ENCODE data around the gene TGIF2. TPM values are rescaled to one million over a fixed set of nuclear protein-coding genes. Genes with fewer than 3 reads are reported as not detected.

Gene TGIF2
- total RNA-seq, 1 experiment from 2014 or later = 58.4 TPM

DNA sequence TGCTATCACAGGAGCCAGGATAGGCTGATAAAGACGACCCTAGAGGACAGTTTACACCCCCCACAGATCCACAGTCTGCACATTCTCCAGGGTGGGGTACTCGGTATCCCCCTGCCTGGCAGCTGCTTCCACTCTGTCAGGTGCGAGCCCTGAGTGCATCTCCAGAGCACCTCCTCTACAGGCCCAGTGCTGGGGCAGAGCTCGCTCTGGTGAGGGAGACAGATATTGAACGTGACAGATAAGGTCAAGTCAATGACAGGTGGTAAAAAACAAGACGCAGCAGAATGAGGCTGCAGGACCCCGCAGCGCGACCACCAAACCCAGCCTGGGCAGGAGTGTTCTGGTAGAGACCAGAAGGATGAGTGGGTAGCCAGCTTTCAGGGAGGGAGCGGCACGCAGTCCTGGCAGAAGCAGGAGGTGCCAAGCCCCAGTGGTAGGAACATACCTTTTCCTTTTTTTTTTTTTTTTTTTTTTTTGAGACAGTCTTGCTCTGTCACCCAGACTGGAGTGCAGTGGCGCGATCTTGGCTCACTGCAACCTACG is 44.5 kb upstream of the TGIF2 start:
- H3K4me1 ChIP-seq = no peaks in the 10 kb centered on the region
- H3K4me1 Mint-ChIP-seq (ENCODE audit: low read depth, unreplicated experiment) = no peaks in the 10 kb centered on the region
- no TSS peak for BruUV-seq (replicated peaks)
- H3K9me3 Mint-ChIP-seq (ENCODE audit: unreplicated experiment) = no peaks in the 10 kb centered on the region
- TF ChIP-seq, protein P1, sequence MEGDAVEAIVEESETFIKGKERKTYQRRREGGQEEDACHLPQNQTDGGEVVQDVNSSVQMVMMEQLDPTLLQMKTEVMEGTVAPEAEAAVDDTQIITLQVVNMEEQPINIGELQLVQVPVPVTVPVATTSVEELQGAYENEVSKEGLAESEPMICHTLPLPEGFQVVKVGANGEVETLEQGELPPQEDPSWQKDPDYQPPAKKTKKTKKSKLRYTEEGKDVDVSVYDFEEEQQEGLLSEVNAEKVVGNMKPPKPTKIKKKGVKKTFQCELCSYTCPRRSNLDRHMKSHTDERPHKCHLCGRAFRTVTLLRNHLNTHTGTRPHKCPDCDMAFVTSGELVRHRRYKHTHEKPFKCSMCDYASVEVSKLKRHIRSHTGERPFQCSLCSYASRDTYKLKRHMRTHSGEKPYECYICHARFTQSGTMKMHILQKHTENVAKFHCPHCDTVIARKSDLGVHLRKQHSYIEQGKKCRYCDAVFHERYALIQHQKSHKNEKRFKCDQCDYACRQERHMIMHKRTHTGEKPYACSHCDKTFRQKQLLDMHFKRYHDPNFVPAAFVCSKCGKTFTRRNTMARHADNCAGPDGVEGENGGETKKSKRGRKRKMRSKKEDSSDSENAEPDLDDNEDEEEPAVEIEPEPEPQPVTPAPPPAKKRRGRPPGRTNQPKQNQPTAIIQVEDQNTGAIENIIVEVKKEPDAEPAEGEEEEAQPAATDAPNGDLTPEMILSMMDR (IDR thresholded peaks at IDR 0.05; ENCODE audit: insufficient read depth in 1 of 2, low read depth in 1 of 2, low read length in 1 of 2, severe bottlenecking in 1 of 2, unreplicated experiment in 1 of 2) = no peak
- H3K36me3 Mint-ChIP-seq (ENCODE audit: insufficient read depth, unreplicated experiment) = peaks cover 57% of the 10 kb centered on the region
- DNase-seq = no peak
- no peak overlapping the region for H3K27ac Mint-ChIP-seq (ENCODE audit: unreplicated experiment)
- POLR2A ChIA-PET = no interaction called here
- peaks cover 16% of the 10 kb centered on the region for H3K36me3 ChIP-seq (ENCODE audit: control insufficient read depth, insufficient read depth, low read length)
- no peaks in the 10 kb centered on the region for H3K27me3 Mint-ChIP-seq (ENCODE audit: insufficient read depth, unreplicated experiment)
- CTCF ChIA-PET = no interaction called here
- no peaks in the 10 kb centered on the region for H3K27me3 ChIP-seq (replicated peaks; ENCODE audit: control insufficient read depth, insufficient read depth, low read length)
- no peaks in the 10 kb centered on the region for H3K9me3 ChIP-seq
- no peak overlapping the region for H3K4me3 Mint-ChIP-seq (ENCODE audit: unreplicated experiment)
- intact Hi-C loops (cut with micrococcal nuclease; ENCODE audit: unreplicated experiment) = no loop called here
- no peak overlapping the region for H3K4me3 ChIP-seq (ENCODE audit: low read depth, low read length)

DNA sequence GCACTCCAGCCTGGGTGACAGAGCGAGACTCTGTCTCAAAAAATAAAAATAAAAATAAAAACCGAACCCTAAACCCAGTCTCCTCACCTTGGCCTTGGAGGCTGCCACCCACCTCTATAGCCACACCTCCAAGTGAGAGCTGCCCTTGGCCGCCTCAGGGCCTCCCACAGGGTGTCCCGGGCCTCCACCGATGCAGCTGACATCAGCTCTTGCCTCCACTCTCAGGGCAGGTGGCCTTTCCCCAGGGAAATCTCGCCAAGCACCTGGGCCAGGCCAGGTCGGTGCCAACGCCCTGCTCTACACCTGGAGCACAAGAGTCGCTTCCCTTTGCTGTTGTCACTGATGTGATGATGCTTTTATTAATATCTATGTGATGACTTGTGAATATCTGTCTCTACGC is 41.0 kb upstream of the TGIF2 start:
- DNase-seq = no peak
- Mint-ChIP-seq H3K4me3 (ENCODE audit: unreplicated experiment) (no peak overlapping the region), H3K27me3 (ENCODE audit: insufficient read depth, unreplicated experiment) (no peaks in the 10 kb centered on the region), H3K27ac (ENCODE audit: unreplicated experiment) (no peak overlapping the region), H3K9me3 (ENCODE audit: unreplicated experiment) (no peaks in the 10 kb centered on the region), H3K36me3 (ENCODE audit: insufficient read depth, unreplicated experiment) (peaks cover 25% of the 10 kb centered on the region), H3K4me1 (ENCODE audit: low read depth, unreplicated experiment) (no peaks in the 10 kb centered on the region)
- H3K36me3 ChIP-seq (ENCODE audit: control insufficient read depth, insufficient read depth, low read length) = peaks cover 6% of the 10 kb centered on the region; the same call in 1 of the 2 replicates
- no TSS peak for BruUV-seq (replicated peaks)
- H3K27me3 ChIP-seq (replicated peaks; ENCODE audit: control insufficient read depth, insufficient read depth, low read length) = no peaks in the 10 kb centered on the region
- TF ChIP-seq, protein P1 (IDR thresholded peaks at IDR 0.05; ENCODE audit: insufficient read depth in 1 of 2, low read depth in 1 of 2, low read length in 1 of 2, severe bottlenecking in 1 of 2, unreplicated experiment in 1 of 2) = no peak
- intact Hi-C loops (cut with micrococcal nuclease; ENCODE audit: unreplicated experiment) = no loop called here
- no peaks in the 10 kb centered on the region for H3K4me1 ChIP-seq
- H3K4me3 ChIP-seq (ENCODE audit: low read depth, low read length) = no peak overlapping the region
- ChIA-PET CTCF (interaction anchor here (1.1 kb wide), 1 partner anchor 26 kb away, joined by 3 read pairs; no protein-coding TSS in a partner anchor), POLR2A (no interaction called here)
- no peaks in the 10 kb centered on the region for H3K9me3 ChIP-seq

DNA sequence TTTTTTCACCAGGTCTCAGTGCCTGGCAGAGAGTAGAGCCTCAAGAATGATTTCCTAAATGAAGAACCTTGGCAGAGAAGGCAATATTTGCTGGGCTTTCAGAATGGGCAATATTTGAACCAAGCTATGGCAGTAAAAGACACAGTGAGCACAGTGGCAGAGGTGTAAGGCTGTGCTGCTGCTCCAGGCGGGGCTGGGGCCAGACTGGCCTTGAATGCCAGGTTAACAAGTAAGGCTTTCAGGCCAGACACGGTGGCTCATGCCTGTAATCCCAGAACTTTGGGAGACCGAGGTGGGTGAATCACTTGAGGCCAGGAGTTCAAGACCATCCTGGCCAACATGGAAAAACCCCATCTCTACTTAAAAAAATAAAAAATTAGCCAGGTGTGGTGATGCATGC is 40.6 kb upstream of the TGIF2 start:
- intact Hi-C loops (cut with micrococcal nuclease; ENCODE audit: unreplicated experiment) = no loop called here
- POLR2A ChIA-PET = no interaction called here
- H3K4me1 ChIP-seq = no peaks in the 10 kb centered on the region
- CTCF ChIA-PET = interaction anchor here (1.1 kb wide), 1 partner anchor 26 kb away, joined by 3 read pairs; no protein-coding TSS in a partner anchor
- TF ChIP-seq, protein P1 (IDR thresholded peaks at IDR 0.05; ENCODE audit: insufficient read depth in 1 of 2, low read depth in 1 of 2, low read length in 1 of 2, severe bottlenecking in 1 of 2, unreplicated experiment in 1 of 2) = no peak
- no TSS peak for BruUV-seq (replicated peaks)
- H3K36me3 Mint-ChIP-seq (ENCODE audit: insufficient read depth, unreplicated experiment) = peaks cover 20% of the 10 kb centered on the region
- no peak overlapping the region for H3K27ac Mint-ChIP-seq (ENCODE audit: unreplicated experiment)
- no peaks in the 10 kb centered on the region for H3K27me3 Mint-ChIP-seq (ENCODE audit: insufficient read depth, unreplicated experiment)
- H3K9me3 ChIP-seq = no peaks in the 10 kb centered on the region
- no peaks in the 10 kb centered on the region for H3K4me1 Mint-ChIP-seq (ENCODE audit: low read depth, unreplicated experiment)
- no peak overlapping the region for H3K4me3 Mint-ChIP-seq (ENCODE audit: unreplicated experiment)
- H3K4me3 ChIP-seq (ENCODE audit: low read depth, low read length) = no peak overlapping the region
- H3K36me3 ChIP-seq (ENCODE audit: control insufficient read depth, insufficient read depth, low read length) = peaks cover 4% of the 10 kb centered on the region; the same call in 1 of the 2 replicates
- no peaks in the 10 kb centered on the region for H3K27me3 ChIP-seq (replicated peaks; ENCODE audit: control insufficient read depth, insufficient read depth, low read length)
- DNase-seq = no peak
- H3K9me3 Mint-ChIP-seq (ENCODE audit: unreplicated experiment) = no peaks in the 10 kb centered on the region
